Activated naive CD8-positive, alpha-beta T cell treated with anti-CD3 and anti-CD28 coated beads, Interleukin-2, amount 10 ng/mL, durations not matched to agents 7 days and 5 days (primary cell): ENCODE data around the gene SKAP1. TPM values are rescaled to one million over a fixed set of nuclear protein-coding genes. Genes with fewer than 3 reads are reported as not detected.

ENCODE experiments used
- ATAC-seq: fragments of 150-1000 bp; cut with Tn5 transposase; one replicate; pipeline ENCODE4 v1.10.0; 2021; ENCODE audit warnings: low read depth, moderate library complexity
- POLR2A ChIA-PET: fragments of 350-600 bp; sonication (Branson Sonifier 250); formaldehyde crosslinking; loops from one replicate; lab custom pipeline; 2021; ENCODE audit warnings: antibody characterized with exemption; lab: Charles Lee
- DNase-seq: peaks from one replicate; pipeline ENCODE4 v3.0.0; 2021
- H3K27ac Mint-ChIP-seq: one replicate; pipeline ENCODE4 v1.8.0; 2022; ENCODE audit warnings: mild to moderate bottlenecking, mixed read lengths
- H3K27me3 Mint-ChIP-seq: one replicate; pipeline ENCODE4 v1.8.0; 2022; ENCODE audit warnings: mild to moderate bottlenecking, moderate library complexity, mixed read lengths
- H3K36me3 Mint-ChIP-seq: one replicate; pipeline ENCODE4 v1.8.0; 2021; ENCODE audit warnings: mild to moderate bottlenecking, mixed read lengths
- H3K4me1 Mint-ChIP-seq: one replicate; pipeline ENCODE4 v1.8.0; 2021; ENCODE audit warnings: mixed read lengths
- H3K4me3 Mint-ChIP-seq: one replicate; pipeline ENCODE4 v1.8.0; 2022; ENCODE audit warnings: mild to moderate bottlenecking, moderate library complexity, mixed read lengths
- H3K9me3 Mint-ChIP-seq: one replicate; pipeline ENCODE4 v1.8.0; 2021; ENCODE audit warnings: mixed read lengths
- total RNA-seq, 2 experiments: library from RNA; stranded (reverse); gene quantifications; one replicate each; pipeline ENCODE4 v1.2.3, GENCODE V29; 2021

Gene SKAP1
- total RNA-seq, 2 experiments from 2014 or later = 96.0 to 98.8 TPM

GRCh38 chr17:48176471-48176855, 253.6 kb downstream of the SKAP1 start:
- Mint-ChIP-seq H3K36me3 (peaks cover 45% of the 10 kb centered on the region), H3K4me1 (peaks cover 30% of the 10 kb centered on the region), H3K4me3 (no peak overlapping the region), H3K27me3 (no peaks in the 10 kb centered on the region), H3K9me3 (no peaks in the 10 kb centered on the region), H3K27ac (no peak overlapping the region)
- DNase-seq = no peak
- POLR2A ChIA-PET = no interaction called here
- no peak for ATAC-seq

DNA sequence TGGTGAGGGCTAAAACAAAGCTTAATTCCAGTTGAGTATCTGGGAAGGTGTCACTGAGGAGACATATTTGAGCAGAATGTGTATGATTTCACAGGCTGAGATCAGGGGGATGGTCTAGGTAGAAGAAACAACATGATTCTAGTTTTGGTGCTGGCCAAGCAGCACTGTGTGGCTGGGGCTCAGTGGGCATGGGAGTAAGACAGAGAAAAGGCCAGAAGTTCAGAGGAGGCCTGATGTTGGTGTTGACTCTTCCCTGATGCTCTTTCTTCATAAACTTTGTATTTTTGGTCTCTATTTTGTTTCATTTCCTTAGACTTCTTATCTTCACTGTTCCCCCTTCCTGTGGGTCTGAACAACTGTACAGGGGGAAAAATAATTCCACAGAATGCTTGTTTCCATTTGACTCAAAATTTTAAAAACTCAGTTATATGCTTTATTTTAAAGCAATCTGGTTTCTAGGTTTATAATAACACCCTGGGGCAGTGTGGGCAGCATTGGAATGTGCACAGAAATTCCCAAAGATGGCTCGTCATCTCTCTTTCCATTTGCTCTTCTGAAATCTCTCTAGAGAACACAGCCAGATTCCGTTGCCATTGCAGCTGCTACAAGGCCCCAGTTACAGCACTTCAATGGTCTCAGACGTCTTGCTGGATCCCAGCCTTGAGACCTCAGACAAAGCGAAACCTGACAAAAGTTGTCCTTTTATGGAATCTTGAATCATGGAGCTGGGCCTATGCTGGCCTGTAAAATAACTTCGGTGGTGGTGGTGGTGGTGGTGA, 254.1 kb downstream of the SKAP1 start:
- Mint-ChIP-seq H3K9me3 (no peaks in the 10 kb centered on the region), H3K36me3 (peaks cover 46% of the 10 kb centered on the region), H3K27me3 (no peaks in the 10 kb centered on the region), H3K27ac (no peak overlapping the region), H3K4me1 (peaks cover 30% of the 10 kb centered on the region), H3K4me3 (no peak overlapping the region)
- ATAC-seq (no peak), DNase-seq (no peak)
- POLR2A ChIA-PET = no interaction called here

DNA sequence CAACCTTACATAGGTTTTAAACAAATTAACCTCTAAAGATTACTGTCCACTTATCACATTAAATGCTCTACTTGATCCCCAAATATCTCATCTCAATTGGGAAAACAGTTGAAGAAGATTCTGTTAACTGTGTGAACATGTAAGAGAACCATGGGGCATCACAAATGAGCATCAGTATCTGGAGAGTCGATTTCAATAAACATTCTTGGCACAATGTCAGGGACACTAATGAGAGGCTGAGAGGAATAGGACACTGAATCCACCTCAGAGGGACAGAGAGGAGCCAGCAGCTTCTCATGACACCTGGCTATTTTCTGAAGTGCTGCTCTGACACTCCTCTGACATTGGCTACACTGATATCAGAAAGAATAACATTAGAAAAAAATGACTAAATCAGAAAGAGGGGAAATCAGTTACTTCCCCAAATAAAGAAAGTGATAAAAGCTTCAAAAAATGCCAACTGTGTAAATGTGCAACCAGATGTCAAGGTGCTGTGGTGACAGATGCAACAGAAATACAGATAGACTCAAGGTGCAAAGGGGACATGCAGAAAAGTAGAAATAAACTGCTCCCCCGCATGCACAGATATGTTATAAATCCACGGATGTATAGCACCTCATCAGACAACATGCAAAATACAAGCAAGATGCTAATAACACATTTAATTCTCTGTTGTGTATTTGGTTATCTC, 255.0 kb downstream of the SKAP1 start:
- Mint-ChIP-seq H3K27ac (no peak overlapping the region), H3K36me3 (peaks cover 41% of the 10 kb centered on the region)

DNA sequence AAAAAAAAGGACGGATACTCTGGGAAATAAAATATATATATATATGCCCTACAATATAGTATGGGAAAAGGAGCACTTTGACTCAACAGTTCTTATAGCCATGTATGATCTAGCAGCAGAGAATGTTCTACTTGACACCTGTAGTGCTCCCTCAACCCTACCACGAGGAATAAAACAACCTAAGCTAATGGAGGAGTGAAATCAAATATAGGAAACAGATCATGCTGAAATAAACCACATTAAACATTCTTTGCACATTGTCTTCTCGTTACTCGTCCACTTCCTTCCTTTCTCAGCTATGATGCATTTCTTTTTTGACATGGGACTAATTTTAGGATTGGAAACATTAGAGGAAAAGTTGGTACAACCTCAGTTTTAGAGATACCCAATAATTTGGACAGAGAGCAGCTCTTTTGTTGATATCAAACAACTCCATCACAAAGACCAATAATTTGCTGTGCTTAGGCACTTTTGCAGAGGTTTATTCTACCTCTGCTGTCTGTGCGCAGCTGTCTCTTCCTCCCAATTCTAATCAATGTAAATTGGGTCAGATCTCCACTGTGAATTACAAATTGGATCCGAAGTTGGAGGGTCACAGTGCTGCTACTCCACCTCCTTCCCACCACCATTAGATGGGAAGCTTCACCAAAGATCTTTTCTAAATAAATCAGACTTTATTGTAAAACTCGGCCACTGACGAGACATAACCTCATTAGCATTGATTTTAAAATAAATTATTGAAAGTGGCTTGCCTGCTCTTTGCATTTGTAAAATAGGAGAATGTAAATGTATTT, 256.6 kb downstream of the SKAP1 start:
- peaks cover 18% of the 10 kb centered on the region for H3K4me1 Mint-ChIP-seq
- H3K27me3 Mint-ChIP-seq = no peaks in the 10 kb centered on the region
- no peaks in the 10 kb centered on the region for H3K9me3 Mint-ChIP-seq
- H3K4me3 Mint-ChIP-seq = peak overlapping the region; percentile 47
- no peak overlapping the region for H3K27ac Mint-ChIP-seq
- DNase-seq (no peak), ATAC-seq (no peak)
- peaks cover 28% of the 10 kb centered on the region for H3K36me3 Mint-ChIP-seq
- POLR2A ChIA-PET = no interaction called here

More for the DNA sequence above, 255.0 kb downstream of the SKAP1 start:
- no peak overlapping the region for H3K4me3 Mint-ChIP-seq
- ATAC-seq = no peak
- POLR2A ChIA-PET = no interaction called here
- peaks cover 22% of the 10 kb centered on the region for H3K4me1 Mint-ChIP-seq
- DNase-seq = no peak
- H3K9me3 Mint-ChIP-seq = no peaks in the 10 kb centered on the region
- no peaks in the 10 kb centered on the region for H3K27me3 Mint-ChIP-seq

GRCh38 chr17:48169926-48170325, 260.1 kb downstream of the SKAP1 start:
- Mint-ChIP-seq H3K36me3 (peaks cover 23% of the 10 kb centered on the region), H3K27ac (no peak overlapping the region), H3K4me3 (no peak overlapping the region), H3K4me1 (peaks cover 14% of the 10 kb centered on the region), H3K27me3 (no peaks in the 10 kb centered on the region), H3K9me3 (no peaks in the 10 kb centered on the region)
- ATAC-seq (no peak), DNase-seq (no peak)
- POLR2A ChIA-PET = no interaction called here

GRCh38 chr17:48163809-48164208, 266.2 kb downstream of the SKAP1 start:
- ATAC-seq = no peak
- Mint-ChIP-seq H3K36me3 (peaks cover 12% of the 10 kb centered on the region), H3K9me3 (no peaks in the 10 kb centered on the region), H3K4me3 (no peak overlapping the region), H3K4me1 (peaks cover 8% of the 10 kb centered on the region), H3K27me3 (no peaks in the 10 kb centered on the region), H3K27ac (no peak overlapping the region)
- POLR2A ChIA-PET = interaction anchor here (0.6 kb wide), 1 partner anchor 50 kb away, joined by 4 read pairs; no protein-coding TSS in a partner anchor
- DNase-seq = no peak

GRCh38 chr17:48162946-48163506, 267.0 kb downstream of the SKAP1 start:
- ATAC-seq (no peak), DNase-seq (no peak)
- peaks cover 12% of the 10 kb centered on the region for H3K36me3 Mint-ChIP-seq
- no peaks in the 10 kb centered on the region for H3K9me3 Mint-ChIP-seq
- no peaks in the 10 kb centered on the region for H3K27me3 Mint-ChIP-seq
- peak overlapping the region; percentile 24 for H3K4me3 Mint-ChIP-seq
- POLR2A ChIA-PET = interaction anchor here (0.6 to 0.8 kb wide), 2 partner anchors 49 to 61 kb away, joined by 3 to 4 read pairs; no protein-coding TSS in a partner anchor
- H3K4me1 Mint-ChIP-seq = peaks cover 8% of the 10 kb centered on the region
- H3K27ac Mint-ChIP-seq = peak overlapping the region; percentile 22

DNA sequence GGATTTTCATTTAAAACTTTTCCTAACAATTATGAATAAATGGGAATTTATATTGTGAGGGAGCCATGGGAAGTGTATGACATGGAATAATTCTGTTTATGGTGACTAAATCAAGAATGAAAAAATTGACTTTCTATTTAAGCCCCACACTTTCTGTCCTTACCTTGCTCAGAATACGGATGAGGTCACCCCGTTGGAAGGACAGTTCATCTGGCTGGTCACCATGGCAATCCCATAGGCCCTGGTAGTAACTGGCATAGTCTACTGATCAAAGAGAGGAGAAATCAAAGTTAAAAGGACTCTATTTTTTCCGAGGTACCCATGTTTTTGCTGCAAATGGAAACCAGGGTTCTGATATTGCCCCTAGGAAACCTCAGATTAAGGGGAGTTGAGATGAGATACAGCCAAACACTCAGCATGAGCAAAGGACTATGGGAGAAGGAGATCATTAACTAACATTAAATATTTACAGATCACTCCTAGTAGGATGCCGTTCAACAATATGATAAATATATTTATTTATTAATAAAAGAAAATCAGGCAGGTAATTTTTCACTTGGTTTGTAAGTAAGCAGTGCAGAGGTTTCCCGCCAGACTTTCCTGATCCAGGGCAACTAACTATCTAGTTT, 267.6 kb downstream of the SKAP1 start:
- POLR2A ChIA-PET = interaction anchor here (0.8 kb wide), 1 partner anchor 61 kb away, joined by 3 read pairs; no protein-coding TSS in a partner anchor
- ATAC-seq (no peak), DNase-seq (no peak)
- Mint-ChIP-seq H3K27me3 (no peaks in the 10 kb centered on the region), H3K9me3 (no peaks in the 10 kb centered on the region), H3K4me1 (peaks cover 8% of the 10 kb centered on the region), H3K4me3 (no peak overlapping the region), H3K36me3 (peaks cover 12% of the 10 kb centered on the region), H3K27ac (no peak overlapping the region)

- H3K27ac Mint-ChIP-seq = no peak overlapping the region
- DNase-seq (no peak), ATAC-seq (no peak)
- H3K36me3 Mint-ChIP-seq = peaks cover 15% of the 10 kb centered on the region
- no peaks in the 10 kb centered on the region for H3K9me3 Mint-ChIP-seq
- H3K4me3 Mint-ChIP-seq = no peak overlapping the region
- peaks cover 8% of the 10 kb centered on the region for H3K4me1 Mint-ChIP-seq
- POLR2A ChIA-PET = no interaction called here
- no peaks in the 10 kb centered on the region for H3K27me3 Mint-ChIP-seq
Measured at GRCh38 chr17:48161127-48161905, 268.7 kb downstream of the SKAP1 start.

GRCh38 chr17:48160177-48161081, 269.6 kb downstream of the SKAP1 start:
- POLR2A ChIA-PET = interaction anchor here (0.6 kb wide), 2 partner anchors 18 to 176 kb away, joined by 3 to 7 read pairs; no protein-coding TSS in a partner anchor
- DNase-seq = no peak
- no peak overlapping the region for H3K27ac Mint-ChIP-seq
- H3K4me3 Mint-ChIP-seq = no peak overlapping the region
- no peak for ATAC-seq
- H3K36me3 Mint-ChIP-seq = peaks cover 13% of the 10 kb centered on the region
- H3K4me1 Mint-ChIP-seq = peaks cover 8% of the 10 kb centered on the region
- no peaks in the 10 kb centered on the region for H3K9me3 Mint-ChIP-seq
- H3K27me3 Mint-ChIP-seq = no peaks in the 10 kb centered on the region

DNA sequence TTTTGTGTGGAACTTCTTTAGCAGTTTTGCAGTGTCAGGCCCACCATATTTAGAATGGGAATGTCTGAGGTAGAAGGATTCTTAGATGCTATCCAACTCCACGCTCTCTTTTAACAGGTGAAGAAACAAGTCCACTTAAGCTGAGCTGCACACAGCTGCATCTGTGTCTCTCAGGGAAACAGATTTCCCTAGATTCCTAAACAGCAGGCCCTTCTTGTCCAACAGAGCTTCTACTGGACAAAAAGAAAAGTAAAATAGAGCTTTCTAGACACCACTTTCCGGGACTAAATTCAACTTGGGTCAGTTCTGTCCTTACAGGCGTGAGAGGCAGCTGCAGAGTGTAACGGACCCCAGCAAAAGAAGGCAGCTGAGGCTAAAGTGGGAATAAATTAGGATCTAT, 270.8 kb downstream of the SKAP1 start:
- no peak for ATAC-seq
- H3K9me3 Mint-ChIP-seq = no peaks in the 10 kb centered on the region
- H3K27ac Mint-ChIP-seq = no peak overlapping the region
- peaks cover 4% of the 10 kb centered on the region for H3K4me1 Mint-ChIP-seq
- no peak overlapping the region for H3K4me3 Mint-ChIP-seq
- POLR2A ChIA-PET = no interaction called here
- peaks cover 10% of the 10 kb centered on the region for H3K36me3 Mint-ChIP-seq
- H3K27me3 Mint-ChIP-seq = no peaks in the 10 kb centered on the region
- no peak for DNase-seq
